Measurements from ENCODE around the gene PLAU. TPM values are rescaled to one million over a fixed set of nuclear protein-coding genes. Genes with fewer than 3 reads are reported as not detected.

Gene PLAU
- total and polyA plus RNA-seq, 2 experiments from 2014 or later: 13.3 to 17.5 TPM

DNA sequence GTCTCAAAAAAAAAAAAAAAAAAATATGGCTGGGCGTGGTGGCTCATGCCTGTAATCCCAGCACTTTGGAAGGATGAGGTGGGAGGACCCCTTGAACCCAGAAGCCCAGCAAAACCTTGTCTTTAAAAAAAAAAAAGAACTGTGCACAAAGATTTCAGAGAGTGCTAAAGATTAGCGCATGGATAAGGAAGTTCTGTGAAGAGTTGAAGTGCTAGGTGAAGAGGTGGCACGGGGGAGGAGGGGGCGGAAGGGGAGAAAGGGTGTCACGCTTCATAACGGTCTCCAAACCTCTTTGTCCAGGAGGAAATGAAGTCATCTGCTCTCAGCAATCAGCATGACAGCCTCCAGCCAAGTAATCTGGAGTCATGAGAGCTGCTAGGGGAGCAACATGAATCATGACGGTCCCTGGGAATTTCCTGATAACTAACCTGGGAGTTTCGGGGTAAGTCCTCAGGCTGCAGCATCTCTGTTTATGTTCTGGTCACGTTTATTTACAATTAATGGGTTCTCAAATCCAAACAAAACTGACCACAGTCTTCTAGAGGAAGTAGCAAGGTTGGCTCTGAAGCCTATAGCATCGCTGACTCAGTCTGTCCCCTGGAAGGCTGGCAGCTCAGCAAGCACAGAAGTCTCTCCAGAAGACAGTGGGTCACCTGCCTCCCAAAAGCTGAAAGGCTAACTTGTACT is 1.9 kb upstream of the PLAU start:
- peaks cover 10% of the 10 kb centered on the region; the same call in 1 of the 2 replicates for H3F3A ChIP-seq (replicated peaks; ENCODE audit: low read depth)
- H3K27me3 ChIP-seq (ENCODE audit: insufficient read depth): peaks cover 45% of the 10 kb centered on the region
- no peaks in the 10 kb centered on the region for H3K9me3 Mint-ChIP-seq
- peaks cover 51% of the 10 kb centered on the region for H3K4me1 Mint-ChIP-seq
- H3K27me3 Mint-ChIP-seq (ENCODE audit: insufficient read depth, low read depth, poor library complexity): peaks cover 36% of the 10 kb centered on the region
- H3K27ac ChIP-seq (ENCODE audit: low read depth): no peak overlapping the region
- no peak overlapping the region for H3K4me3 Mint-ChIP-seq
- no peaks in the 10 kb centered on the region; the same call in 1 of the 2 replicates for H3K36me3 ChIP-seq (ENCODE audit: insufficient read depth)
- peak overlapping the region; percentile 38; the same call in 1 of the 2 replicates for H2AFZ ChIP-seq
- peaks cover 6% of the 10 kb centered on the region; the same call in 1 of the 3 replicates for H3K36me3 Mint-ChIP-seq (ENCODE audit: low read depth)
- TF ChIP-seq STAT1 (IDR thresholded peaks at IDR 0.05; ENCODE audit: unreplicated experiment) (no peak), EZH2 (IDR thresholded peaks at IDR 0.05; ENCODE audit: low read depth, unreplicated experiment) (no peak), CREB1 (CRISPR knock-in tag; IDR thresholded peaks at IDR 0.05; ENCODE audit: low read depth) (no peak), NANOG (IDR thresholded peaks at IDR 0.05; ENCODE audit: borderline replicate concordance) (no peak), ZNF114 (CRISPR knock-in tag; IDR thresholded peaks at IDR 0.05) (no peak), JUNB (IDR thresholded peaks at IDR 0.05; ENCODE audit: unreplicated experiment) (no peak)
- TF ChIP-seq, protein P1, sequence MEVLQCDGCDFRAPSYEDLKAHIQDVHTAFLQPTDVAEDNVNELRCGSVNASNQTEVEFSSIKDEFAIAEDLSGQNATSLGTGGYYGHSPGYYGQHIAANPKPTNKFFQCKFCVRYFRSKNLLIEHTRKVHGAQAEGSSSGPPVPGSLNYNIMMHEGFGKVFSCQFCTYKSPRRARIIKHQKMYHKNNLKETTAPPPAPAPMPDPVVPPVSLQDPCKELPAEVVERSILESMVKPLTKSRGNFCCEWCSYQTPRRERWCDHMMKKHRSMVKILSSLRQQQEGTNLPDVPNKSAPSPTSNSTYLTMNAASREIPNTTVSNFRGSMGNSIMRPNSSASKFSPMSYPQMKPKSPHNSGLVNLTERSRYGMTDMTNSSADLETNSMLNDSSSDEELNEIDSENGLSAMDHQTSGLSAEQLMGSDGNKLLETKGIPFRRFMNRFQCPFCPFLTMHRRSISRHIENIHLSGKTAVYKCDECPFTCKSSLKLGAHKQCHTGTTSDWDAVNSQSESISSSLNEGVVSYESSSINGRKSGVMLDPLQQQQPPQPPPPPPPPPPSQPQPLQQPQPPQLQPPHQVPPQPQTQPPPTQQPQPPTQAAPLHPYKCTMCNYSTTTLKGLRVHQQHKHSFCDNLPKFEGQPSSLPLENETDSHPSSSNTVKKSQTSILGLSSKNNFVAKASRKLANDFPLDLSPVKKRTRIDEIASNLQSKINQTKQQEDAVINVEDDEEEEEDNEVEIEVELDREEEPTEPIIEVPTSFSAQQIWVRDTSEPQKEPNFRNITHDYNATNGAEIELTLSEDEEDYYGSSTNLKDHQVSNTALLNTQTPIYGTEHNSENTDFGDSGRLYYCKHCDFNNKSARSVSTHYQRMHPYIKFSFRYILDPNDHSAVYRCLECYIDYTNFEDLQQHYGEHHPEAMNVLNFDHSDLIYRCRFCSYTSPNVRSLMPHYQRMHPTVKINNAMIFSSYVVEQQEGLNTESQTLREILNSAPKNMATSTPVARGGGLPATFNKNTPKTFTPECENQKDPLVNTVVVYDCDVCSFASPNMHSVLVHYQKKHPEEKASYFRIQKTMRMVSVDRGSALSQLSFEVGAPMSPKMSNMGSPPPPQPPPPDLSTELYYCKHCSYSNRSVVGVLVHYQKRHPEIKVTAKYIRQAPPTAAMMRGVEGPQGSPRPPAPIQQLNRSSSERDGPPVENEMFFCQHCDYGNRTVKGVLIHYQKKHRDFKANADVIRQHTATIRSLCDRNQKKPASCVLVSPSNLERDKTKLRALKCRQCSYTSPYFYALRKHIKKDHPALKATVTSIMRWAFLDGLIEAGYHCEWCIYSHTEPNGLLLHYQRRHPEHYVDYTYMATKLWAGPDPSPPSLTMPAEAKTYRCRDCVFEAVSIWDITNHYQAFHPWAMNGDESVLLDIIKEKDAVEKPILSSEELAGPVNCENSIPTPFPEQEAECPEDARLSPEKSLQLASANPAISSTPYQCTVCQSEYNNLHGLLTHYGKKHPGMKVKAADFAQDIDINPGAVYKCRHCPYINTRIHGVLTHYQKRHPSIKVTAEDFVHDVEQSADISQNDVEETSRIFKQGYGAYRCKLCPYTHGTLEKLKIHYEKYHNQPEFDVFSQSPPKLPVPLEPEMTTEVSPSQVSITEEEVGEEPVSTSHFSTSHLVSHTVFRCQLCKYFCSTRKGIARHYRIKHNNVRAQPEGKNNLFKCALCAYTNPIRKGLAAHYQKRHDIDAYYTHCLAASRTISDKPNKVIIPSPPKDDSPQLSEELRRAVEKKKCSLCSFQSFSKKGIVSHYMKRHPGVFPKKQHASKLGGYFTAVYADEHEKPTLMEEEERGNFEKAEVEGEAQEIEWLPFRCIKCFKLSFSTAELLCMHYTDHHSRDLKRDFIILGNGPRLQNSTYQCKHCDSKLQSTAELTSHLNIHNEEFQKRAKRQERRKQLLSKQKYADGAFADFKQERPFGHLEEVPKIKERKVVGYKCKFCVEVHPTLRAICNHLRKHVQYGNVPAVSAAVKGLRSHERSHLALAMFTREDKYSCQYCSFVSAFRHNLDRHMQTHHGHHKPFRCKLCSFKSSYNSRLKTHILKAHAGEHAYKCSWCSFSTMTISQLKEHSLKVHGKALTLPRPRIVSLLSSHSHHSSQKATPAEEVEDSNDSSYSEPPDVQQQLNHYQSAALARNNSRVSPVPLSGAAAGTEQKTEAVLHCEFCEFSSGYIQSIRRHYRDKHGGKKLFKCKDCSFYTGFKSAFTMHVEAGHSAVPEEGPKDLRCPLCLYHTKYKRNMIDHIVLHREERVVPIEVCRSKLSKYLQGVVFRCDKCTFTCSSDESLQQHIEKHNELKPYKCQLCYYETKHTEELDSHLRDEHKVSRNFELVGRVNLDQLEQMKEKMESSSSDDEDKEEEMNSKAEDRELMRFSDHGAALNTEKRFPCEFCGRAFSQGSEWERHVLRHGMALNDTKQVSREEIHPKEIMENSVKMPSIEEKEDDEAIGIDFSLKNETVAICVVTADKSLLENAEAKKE (CRISPR knock-in tag; IDR thresholded peaks at IDR 0.05): no peak
- H4K20me1 ChIP-seq (replicated peaks; ENCODE audit: insufficient read depth): no peaks in the 10 kb centered on the region
- DNase-seq (ENCODE audit: low spot score): no peak
- H3K9me2 ChIP-seq (ENCODE audit: insufficient read depth): 0 out of 2 replicates have a peak, but pooled peaks cover 3% of the 10 kb centered on the region
- H3K79me2 ChIP-seq (replicated peaks; ENCODE audit: insufficient read depth): no peaks in the 10 kb centered on the region
- H3K4me1 ChIP-seq (ENCODE audit: insufficient read depth): peaks cover 50% of the 10 kb centered on the region
- H3K27ac Mint-ChIP-seq: no peak overlapping the region
- ATAC-seq: no peak
- H3K4me3 ChIP-seq: no peak overlapping the region
- H3K4me2 ChIP-seq: peak overlapping the region; percentile 57; the same call in 1 of the 2 replicates
